Measurements from ENCODE around the gene TTC28.

DNA sequence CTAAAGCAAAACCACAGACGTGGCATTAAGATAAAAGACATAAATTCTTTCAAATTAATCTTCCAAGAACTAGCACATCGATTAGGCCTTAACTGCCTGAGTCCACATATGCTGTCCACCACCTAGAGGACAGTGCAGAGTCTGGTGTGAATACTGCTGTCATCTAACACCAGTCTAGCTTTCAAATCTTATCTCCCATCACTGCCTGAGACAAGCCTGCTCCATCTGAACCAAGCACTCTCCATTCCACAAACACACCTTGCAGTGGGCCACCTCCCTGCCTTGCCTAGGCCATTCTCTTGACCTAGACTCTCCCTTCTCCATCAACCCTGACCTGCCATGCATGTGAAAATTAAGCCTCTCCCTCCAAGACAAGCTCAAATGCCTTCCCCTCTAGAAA lies 631.1 kb downstream of the TTC28 start:
- TF ChIP-seq, protein P1, sequence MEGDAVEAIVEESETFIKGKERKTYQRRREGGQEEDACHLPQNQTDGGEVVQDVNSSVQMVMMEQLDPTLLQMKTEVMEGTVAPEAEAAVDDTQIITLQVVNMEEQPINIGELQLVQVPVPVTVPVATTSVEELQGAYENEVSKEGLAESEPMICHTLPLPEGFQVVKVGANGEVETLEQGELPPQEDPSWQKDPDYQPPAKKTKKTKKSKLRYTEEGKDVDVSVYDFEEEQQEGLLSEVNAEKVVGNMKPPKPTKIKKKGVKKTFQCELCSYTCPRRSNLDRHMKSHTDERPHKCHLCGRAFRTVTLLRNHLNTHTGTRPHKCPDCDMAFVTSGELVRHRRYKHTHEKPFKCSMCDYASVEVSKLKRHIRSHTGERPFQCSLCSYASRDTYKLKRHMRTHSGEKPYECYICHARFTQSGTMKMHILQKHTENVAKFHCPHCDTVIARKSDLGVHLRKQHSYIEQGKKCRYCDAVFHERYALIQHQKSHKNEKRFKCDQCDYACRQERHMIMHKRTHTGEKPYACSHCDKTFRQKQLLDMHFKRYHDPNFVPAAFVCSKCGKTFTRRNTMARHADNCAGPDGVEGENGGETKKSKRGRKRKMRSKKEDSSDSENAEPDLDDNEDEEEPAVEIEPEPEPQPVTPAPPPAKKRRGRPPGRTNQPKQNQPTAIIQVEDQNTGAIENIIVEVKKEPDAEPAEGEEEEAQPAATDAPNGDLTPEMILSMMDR (IDR thresholded peaks at IDR 0.05) = no peak
- TF ChIP-seq EZH2 (IDR thresholded peaks at IDR 0.05) (no peak), EZH2phosphoT487 (IDR thresholded peaks at IDR 0.05) (no peak)
